ENCODE measurements around the gene BRD4. TPM values are rescaled to one million over a fixed set of nuclear protein-coding genes. Genes with fewer than 3 reads are reported as not detected.

The BRD4 gene
- total RNA-seq, 1 donor from 2014 or later = 60.9 TPM

- TF ChIP-seq, protein P1, sequence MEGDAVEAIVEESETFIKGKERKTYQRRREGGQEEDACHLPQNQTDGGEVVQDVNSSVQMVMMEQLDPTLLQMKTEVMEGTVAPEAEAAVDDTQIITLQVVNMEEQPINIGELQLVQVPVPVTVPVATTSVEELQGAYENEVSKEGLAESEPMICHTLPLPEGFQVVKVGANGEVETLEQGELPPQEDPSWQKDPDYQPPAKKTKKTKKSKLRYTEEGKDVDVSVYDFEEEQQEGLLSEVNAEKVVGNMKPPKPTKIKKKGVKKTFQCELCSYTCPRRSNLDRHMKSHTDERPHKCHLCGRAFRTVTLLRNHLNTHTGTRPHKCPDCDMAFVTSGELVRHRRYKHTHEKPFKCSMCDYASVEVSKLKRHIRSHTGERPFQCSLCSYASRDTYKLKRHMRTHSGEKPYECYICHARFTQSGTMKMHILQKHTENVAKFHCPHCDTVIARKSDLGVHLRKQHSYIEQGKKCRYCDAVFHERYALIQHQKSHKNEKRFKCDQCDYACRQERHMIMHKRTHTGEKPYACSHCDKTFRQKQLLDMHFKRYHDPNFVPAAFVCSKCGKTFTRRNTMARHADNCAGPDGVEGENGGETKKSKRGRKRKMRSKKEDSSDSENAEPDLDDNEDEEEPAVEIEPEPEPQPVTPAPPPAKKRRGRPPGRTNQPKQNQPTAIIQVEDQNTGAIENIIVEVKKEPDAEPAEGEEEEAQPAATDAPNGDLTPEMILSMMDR (IDR thresholded peaks at IDR 0.05; ENCODE audit: borderline replicate concordance) = no peak
- no peak for DNase-seq
- Histone ChIP-seq H3K36me3 (peaks cover 30% of the 10 kb centered on the region), H3K27me3 (ENCODE audit: low read depth) (no peaks in the 10 kb centered on the region), H3K9me3 (replicated peaks) (no peaks in the 10 kb centered on the region), H3K4me1 (peaks cover 100% of the 10 kb centered on the region), H3K4me3 (no peak overlapping the region), H3K27ac (replicated peaks) (peak overlapping the region; percentile 62)
- intact Hi-C loops (cut with micrococcal nuclease) = no loop called here
Measured at GRCh38 chr19:15274477-15274876, 57.9 kb downstream of the BRD4 start.

GRCh38 chr19:15269806-15270205 is 62.5 kb downstream of the BRD4 start:
- intact Hi-C loops (cut with micrococcal nuclease) = loop anchor here (10.0 kb wide), 1 partner anchor 105 kb away; the partner anchor contains the start of gene AKAP8
- TF ChIP-seq, protein P1 (IDR thresholded peaks at IDR 0.05; ENCODE audit: borderline replicate concordance) = no peak
- peaks cover 100% of the 10 kb centered on the region for H3K4me1 ChIP-seq

DNA sequence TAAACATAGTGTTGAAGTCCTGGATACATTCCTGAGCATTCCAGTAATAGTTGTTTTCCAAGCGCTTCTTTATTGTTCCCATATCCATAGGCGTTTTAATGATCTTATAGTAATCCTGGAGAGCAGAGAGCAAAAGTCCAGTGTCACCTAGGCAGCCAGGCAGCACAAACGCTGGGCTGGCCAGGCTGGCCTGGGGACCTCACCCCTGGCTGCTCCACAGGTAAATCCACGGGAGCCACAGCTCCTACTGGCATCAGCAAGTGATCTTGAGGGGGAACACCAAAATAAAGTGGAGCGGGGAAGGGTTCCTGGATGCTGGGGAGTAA is 63.4 kb downstream of the BRD4 start:
- no peak overlapping the region for H3K4me3 ChIP-seq
- intact Hi-C loops (cut with micrococcal nuclease) = loop anchor here (10.0 kb wide), 1 partner anchor 106 kb away; the partner anchor contains the start of gene AKAP8
- no peaks in the 10 kb centered on the region for H3K9me3 ChIP-seq (replicated peaks)
- no peaks in the 10 kb centered on the region for H3K27me3 ChIP-seq (ENCODE audit: low read depth)
- peaks cover 75% of the 10 kb centered on the region for H3K36me3 ChIP-seq
- DNase-seq = no peak
- TF ChIP-seq, protein P1 (IDR thresholded peaks at IDR 0.05; ENCODE audit: borderline replicate concordance) = no peak
- H3K4me1 ChIP-seq = peaks cover 100% of the 10 kb centered on the region
- H3K27ac ChIP-seq (replicated peaks) = no peak overlapping the region

More at GRCh38 chr19:15269806-15270205, 62.5 kb downstream of the BRD4 start:
- Histone ChIP-seq H3K4me3 (no peak overlapping the region), H3K9me3 (replicated peaks) (no peaks in the 10 kb centered on the region), H3K36me3 (peaks cover 66% of the 10 kb centered on the region), H3K27me3 (ENCODE audit: low read depth) (no peaks in the 10 kb centered on the region), H3K27ac (replicated peaks) (no peak overlapping the region)
- DNase-seq = no peak

DNA sequence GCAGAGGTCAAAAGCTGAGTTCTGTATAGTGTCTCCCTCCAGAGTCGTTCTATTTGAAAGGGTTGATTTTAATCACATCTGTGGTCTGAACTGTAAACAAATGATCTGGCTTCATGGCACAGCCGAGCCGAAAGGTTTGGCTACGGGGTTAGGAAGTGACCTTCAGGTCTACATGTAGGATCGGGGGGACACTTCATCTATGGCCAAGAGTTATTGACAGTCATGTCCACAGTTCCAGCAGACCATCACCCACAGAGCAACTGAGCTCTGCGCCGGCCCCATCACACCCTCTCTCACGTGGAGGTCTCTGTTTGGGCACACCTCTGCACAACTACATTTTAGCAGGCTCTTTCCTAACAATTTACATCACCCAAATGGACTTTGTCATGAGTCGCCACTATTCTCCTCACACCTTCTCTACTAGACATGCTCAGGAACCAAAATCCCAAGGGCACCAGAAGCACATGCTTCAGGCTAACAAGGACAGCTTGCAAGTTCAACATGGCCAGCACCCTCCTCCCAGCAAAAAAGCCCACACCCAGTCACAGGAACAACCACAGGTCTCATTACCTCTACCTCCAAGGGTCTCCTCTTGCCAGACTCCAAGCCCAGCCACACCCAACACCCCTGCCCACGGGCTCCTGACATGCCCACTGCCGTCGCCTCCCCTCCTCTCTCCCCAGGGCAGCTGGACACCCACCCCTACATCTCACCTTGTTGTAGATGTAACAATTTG is 64.0 kb downstream of the BRD4 start:
- Histone ChIP-seq H3K36me3 (peaks cover 80% of the 10 kb centered on the region), H3K4me3 (no peak overlapping the region), H3K9me3 (replicated peaks) (no peaks in the 10 kb centered on the region), H3K27ac (replicated peaks) (no peak overlapping the region), H3K4me1 (peaks cover 100% of the 10 kb centered on the region), H3K27me3 (ENCODE audit: low read depth) (no peaks in the 10 kb centered on the region)
- intact Hi-C loops (cut with micrococcal nuclease) = loop anchor here (10.0 kb wide), 1 partner anchor 106 kb away; the partner anchor contains the start of gene AKAP8
- DNase-seq = no peak
- TF ChIP-seq, protein P1 (IDR thresholded peaks at IDR 0.05; ENCODE audit: borderline replicate concordance) = no peak

GRCh38 chr19:15266683-15267082 is 65.7 kb downstream of the BRD4 start:
- intact Hi-C loops (cut with micrococcal nuclease) = loop anchor here (10.0 kb wide), 1 partner anchor 108 kb away; the partner anchor contains the start of gene AKAP8
- TF ChIP-seq, protein P1 (IDR thresholded peaks at IDR 0.05; ENCODE audit: borderline replicate concordance) = no peak
- Histone ChIP-seq H3K9me3 (replicated peaks) (no peaks in the 10 kb centered on the region), H3K27me3 (ENCODE audit: low read depth) (no peaks in the 10 kb centered on the region), H3K36me3 (peaks cover 85% of the 10 kb centered on the region), H3K4me3 (no peak overlapping the region), H3K4me1 (peaks cover 85% of the 10 kb centered on the region), H3K27ac (replicated peaks) (peak overlapping the region; percentile 76)
- DNase-seq = no peak

All from left ventricle myocardium inferior (tissue), 1 donor.